Measurements from ENCODE around the gene SLC1A2. TPM values are rescaled to one million over a fixed set of nuclear protein-coding genes. Genes with fewer than 3 reads are reported as not detected.

Gene SLC1A2
- total RNA-seq, 1 experiment from 2014 or later: 0.50 TPM

GRCh38 chr11:35298369-35298768 lies 121.0 kb downstream of the SLC1A2 start:
- Histone ChIP-seq H2BK20ac (ENCODE audit: low read depth, low read length, poor library complexity, severe bottlenecking) (no peak overlapping the region), H3K4ac (ENCODE audit: low read depth, low read length) (no peak overlapping the region), H3K9me3 (ENCODE audit: control insufficient read depth, low read depth, low read length) (no peaks in the 10 kb centered on the region), H2BK15ac (ENCODE audit: low read depth, low read length) (no peak overlapping the region), H4K8ac (replicated peaks; ENCODE audit: insufficient read length, low read depth, low read length) (no peak overlapping the region), H3K79me1 (ENCODE audit: insufficient read depth, low read depth, low read length, poor library complexity, severe bottlenecking) (no peaks in the 10 kb centered on the region), H3K56ac (ENCODE audit: insufficient read length, low read depth, low read length) (no peak overlapping the region), H4K91ac (ENCODE audit: insufficient read length, low read depth, low read length) (no peak overlapping the region), H2BK5ac (ENCODE audit: insufficient read length, low read length) (no peak overlapping the region), H3K79me2 (ENCODE audit: insufficient read depth, low read length) (no peaks in the 10 kb centered on the region), H3K9ac (ENCODE audit: extremely low read depth, insufficient read length, low read length) (no peak overlapping the region), H3K4me2 (ENCODE audit: insufficient read depth, insufficient read length, low read length) (no peak overlapping the region), H4K5ac (ENCODE audit: insufficient read length, low read depth, low read length) (no peak overlapping the region), H3T11ph (ENCODE audit: low read length) (no peak overlapping the region), H3K14ac (ENCODE audit: insufficient read depth, low read length) (no peak overlapping the region), H3K23ac (ENCODE audit: insufficient read length, low read depth, low read length) (no peak overlapping the region), H4K20me1 (ENCODE audit: control insufficient read depth, insufficient read depth, insufficient read length) (no peaks in the 10 kb centered on the region), H2AK5ac (ENCODE audit: insufficient read length, low read length) (no peak overlapping the region), H3K23me2 (ENCODE audit: insufficient read length, low read depth, low read length, poor library complexity, severe bottlenecking) (no peaks in the 10 kb centered on the region), H3K18ac (ENCODE audit: insufficient read length, low read depth, low read length) (no peak overlapping the region), H2AFZ (ENCODE audit: low read length) (no peak overlapping the region), H3K27ac (ENCODE audit: insufficient read length, low read depth, low read length) (no peak overlapping the region), H2BK120ac (ENCODE audit: low read depth, low read length, poor library complexity, severe bottlenecking) (no peak overlapping the region), H3K4me1 (ENCODE audit: insufficient read depth, low read length) (no peaks in the 10 kb centered on the region), H3K27me3 (ENCODE audit: insufficient read depth, low read length) (no peaks in the 10 kb centered on the region), H2BK12ac (ENCODE audit: insufficient read length, low read depth, low read length) (no peak overlapping the region)
- DNase-seq: no peak
- Mint-ChIP-seq H3K9me3 (no peaks in the 10 kb centered on the region), H3K27ac (no peak overlapping the region), H3K4me3 (no peak overlapping the region), H3K4me1 (peaks cover 7 to 8% of the 10 kb centered on the region in 2 experiments; a peak in 3 of 4 replicates), H3K36me3 (ENCODE audit: insufficient read depth in 1 of 3, low read depth in 3 of 3) (no peaks in the 10 kb centered on the region), H3K27me3 (ENCODE audit: low read depth) (no peaks in the 10 kb centered on the region; the same call in 1 of the 2 replicates)
- no peak for TF ChIP-seq CTCF (conservative IDR thresholded peaks at IDR 0.05)
- no CpG with 5 or more reads among the region's 1 CpG for WGBS (ENCODE audit: extremely low coverage, insufficient read length, low lambda C conversion rate)

Data from H9 (cell line).